Measurements from ENCODE around the gene CEP104. TPM values are rescaled to one million over a fixed set of nuclear protein-coding genes. Genes with fewer than 3 reads are reported as not detected.

The CEP104 gene
- total and polyA plus RNA-seq, 10 of the 15 experiments (the other 5 are each of a cell fraction or from before 2014, with no cell fraction given) = 7.2 to 34.8 (median 19.3) TPM

GRCh38 chr1:3796215-3797061, 60.6 kb downstream of the CEP104 start, which contains the start of gene LRRC47 (continued):
- TF ChIP-seq SP1 (IDR thresholded peaks at IDR 0.05; ENCODE audit: low read depth, low read length) (no peak), FOXK2 (IDR thresholded peaks at IDR 0.05) (no peak), PAX8 (IDR thresholded peaks at IDR 0.05) (no peak), RCOR1 (conservative IDR thresholded peaks at IDR 0.05; ENCODE audit: low read depth, low read length) (0 out of 2 replicates have a peak, but pooled peaks have one; percentile 42), ZNF24 (IDR thresholded peaks at IDR 0.05) (no peak), JUNB (IDR thresholded peaks at IDR 0.05) (no peak), CEBPB (IDR thresholded peaks at IDR 0.05; ENCODE audit: borderline replicate concordance in 1 of 2, low read depth in 2 of 2, low read length in 2 of 2) (no peak), NFYB (IDR thresholded peaks at IDR 0.05; ENCODE audit: insufficient read depth, low read depth, low read length) (no peak), MXI1 (IDR thresholded peaks at IDR 0.05; ENCODE audit: low read depth, low read length) (peak; percentile 40), SIN3A (IDR thresholded peaks at IDR 0.05; ENCODE audit: low read depth, low read length) (peak; percentile 93), ETV6 (conservative IDR thresholded peaks at IDR 0.05 in 1 of 2, IDR thresholded peaks at IDR 0.05 in 1 of 2; ENCODE audit: borderline replicate concordance in 1 of 2, low read depth in 1 of 2) (peak in 1 of 2 experiments; percentile 69; a peak in 2 of 4 replicates), PML (IDR thresholded peaks at IDR 0.05; ENCODE audit: low read length) (no peak; the same call in 1 of the 2 replicates), TBL1XR1 (IDR thresholded peaks at IDR 0.05; ENCODE audit: low read depth, low read length) (peak; percentile 88), EZH2 (IDR thresholded peaks at IDR 0.05; ENCODE audit: borderline replicate concordance, control insufficient read depth, low read depth, low read length) (no peak), CBX3 (IDR thresholded peaks at IDR 0.05; ENCODE audit: borderline replicate concordance, low read depth) (no peak), NKRF (conservative IDR thresholded peaks at IDR 0.05) (peak; percentile 95), KDM1A (IDR thresholded peaks at IDR 0.05; ENCODE audit: borderline replicate concordance) (no peak), POLR2AphosphoS2 (IDR thresholded peaks at IDR 0.05; ENCODE audit: low read depth, low read length) (no peak), KAT2A (conservative IDR thresholded peaks at IDR 0.05; ENCODE audit: control insufficient read depth, low read depth, low read length) (no peak), MTA3 (IDR thresholded peaks at IDR 0.05; ENCODE audit: borderline replicate concordance, low read length) (no peak), CTCF (IDR thresholded peaks at IDR 0.05 in 2 of 3, conservative IDR thresholded peaks at IDR 0.05 in 1 of 3; ENCODE audit: control insufficient read depth in 2 of 3, extremely low read depth in 1 of 3, insufficient read depth in 1 of 3, low read depth in 3 of 3, low read length in 3 of 3) (no peak), ZBTB33 (IDR thresholded peaks at IDR 0.05) (no peak), MYB (IDR thresholded peaks at IDR 0.05; ENCODE audit: borderline replicate concordance, low read depth, low read length) (no peak), STAT1 (conservative IDR thresholded peaks at IDR 0.05) (no peak), RAD51 (IDR thresholded peaks at IDR 0.05) (no peak)
